Activated CD8-positive, alpha-beta T cell treated with anti-CD3 and anti-CD28 coated beads for 36 hours (primary cell): Measurements from ENCODE around the gene FAM78A. TPM values are rescaled to one million over a fixed set of nuclear protein-coding genes. Genes with fewer than 3 reads are reported as not detected.
"Not testable (repeated sequence)": the region's sequence is repeated elsewhere in the genome, so short reads cannot be mapped to it uniquely, and the experiment has no call there.

Experiments
- ATAC-seq: fragments of 200-7000 bp; cut with Tn5 transposase; one replicate; pipeline ENCODE4 v1.10.0; 2021; ENCODE audit warnings: mild to moderate bottlenecking, moderate library complexity
- CTCF ChIA-PET: fragments of 350-600 bp; sonication (Branson Sonifier 250); formaldehyde crosslinking; loops from one replicate; lab custom pipeline; 2021; ENCODE audit warnings: antibody characterized with exemption; lab: Charles Lee
- POLR2A ChIA-PET: fragments of 350-600 bp; sonication (Branson Sonifier 250); formaldehyde crosslinking; loops from one replicate; lab custom pipeline; 2021; ENCODE audit warnings: antibody characterized with exemption; lab: Charles Lee
- DNase-seq: peaks from one replicate; pipeline ENCODE4 v3.0.0-alpha.2; 2020
- H3K27ac Mint-ChIP-seq: one replicate; pipeline ENCODE4 v1.8.0; 2021; ENCODE audit warnings: mild to moderate bottlenecking, mixed read lengths
- H3K27me3 Mint-ChIP-seq: one replicate; pipeline ENCODE4 v1.8.0; 2021; ENCODE audit warnings: mixed read lengths
- H3K36me3 Mint-ChIP-seq: one replicate; pipeline ENCODE4 v1.8.0; 2021; ENCODE audit warnings: low read depth, mixed read lengths
- H3K4me1 Mint-ChIP-seq: one replicate; pipeline ENCODE4 v1.8.0; 2021; ENCODE audit warnings: low read depth, mixed read lengths
- H3K4me3 Mint-ChIP-seq: one replicate; pipeline ENCODE4 v1.8.0; 2021; ENCODE audit warnings: mild to moderate bottlenecking, moderate library complexity, mixed read lengths
- H3K9me3 Mint-ChIP-seq: one replicate; pipeline ENCODE4 v1.8.0; 2021; ENCODE audit warnings: mixed read lengths
- CTCF ChIP-seq: fragments of 200-600 bp; IDR thresholded peaks from one replicate; pipeline ENCODE4 v1.8.0; 2022; ENCODE audit warnings: antibody characterized with exemption, mild to moderate bottlenecking
- intact Hi-C: fragments of 100-400 bp; cut with micrococcal nuclease; formaldehyde crosslinking; loops from one replicate; pipeline ENCODE4 v1.10.0; 2022
- total RNA-seq, 2 experiments: library from RNA; stranded (reverse); gene quantifications; one replicate each; pipeline ENCODE4 v1.2.3, GENCODE V29; 2021

Gene FAM78A
- total RNA-seq, 2 experiments from 2014 or later = 36.2 to 39.8 TPM

- intact Hi-C loops = loop anchor here (10.0 kb wide), 1 partner anchor 481 kb away; no protein-coding TSS in a partner anchor
- Mint-ChIP-seq H3K9me3 (no peaks in the 10 kb centered on the region), H3K4me1 (peaks cover 51% of the 10 kb centered on the region), H3K36me3 (peaks cover 5% of the 10 kb centered on the region), H3K27ac (peak overlapping the region; percentile 90), H3K27me3 (no peaks in the 10 kb centered on the region), H3K4me3 (peak overlapping the region; percentile 30)
- CTCF ChIA-PET = interaction anchor here (1.0 to 5.2 kb wide), 4 partner anchors 16 to 83 kb away, joined by 3 to 29 read pairs (median 10); partner anchors contain the start of gene FAM78A
- no peak for TF ChIP-seq CTCF
- POLR2A ChIA-PET = interaction anchor here (1.1 to 11.5 kb wide), 3 partner anchors 16 to 247 kb away, joined by 3 to 310 read pairs (median 46); partner anchors contain the start of gene FAM78A
- ATAC-seq (no peak), DNase-seq (no peak)
Measured at GRCh38 chr9:131253891-131254491, 22.3 kb downstream of the FAM78A start.

GRCh38 chr9:131252120-131252519, 24.2 kb downstream of the FAM78A start:
- no peak for TF ChIP-seq CTCF
- H3K4me3 Mint-ChIP-seq = peak overlapping the region; percentile 70
- no peaks in the 10 kb centered on the region for H3K27me3 Mint-ChIP-seq
- no peaks in the 10 kb centered on the region for H3K9me3 Mint-ChIP-seq
- intact Hi-C loops = loop anchor here (10.0 kb wide), 1 partner anchor 483 kb away; no protein-coding TSS in a partner anchor
- peaks cover 38% of the 10 kb centered on the region for H3K4me1 Mint-ChIP-seq
- ChIA-PET POLR2A (interaction anchor here (0.9 to 11.5 kb wide), 7 partner anchors 9 to 154 kb away, joined by 3 to 310 read pairs (median 3); partner anchors contain the start of gene FAM78A), CTCF (interaction anchor here (1.1 to 3.0 kb wide), 5 partner anchors 14 to 84 kb away, joined by 3 to 16 read pairs (median 5); partner anchors contain the start of gene FAM78A)
- no peak for ATAC-seq
- DNase-seq = no peak
- H3K36me3 Mint-ChIP-seq = peaks cover 5% of the 10 kb centered on the region
- H3K27ac Mint-ChIP-seq = peak overlapping the region; percentile 90

GRCh38 chr9:131246618-131247017, 29.7 kb downstream of the FAM78A start:
- POLR2A ChIA-PET = no interaction called here

GRCh38 chr9:131244331-131244730, 32.0 kb downstream of the FAM78A start:
- H3K4me3 Mint-ChIP-seq, H3K36me3 Mint-ChIP-seq, intact Hi-C loops, CTCF ChIA-PET, H3K27me3 Mint-ChIP-seq, H3K27ac Mint-ChIP-seq, H3K4me1 Mint-ChIP-seq, DNase-seq, ATAC-seq, H3K9me3 Mint-ChIP-seq: not testable (repeated sequence)
- POLR2A ChIA-PET = interaction anchor here (0.6 kb wide), 1 partner anchor 31 kb away, joined by 3 read pairs; no protein-coding TSS in a partner anchor

More at GRCh38 chr9:131246618-131247017, 29.7 kb downstream of the FAM78A start:
- intact Hi-C loops = no loop called here
- no peaks in the 10 kb centered on the region for H3K36me3 Mint-ChIP-seq
- ATAC-seq = no peak
- H3K27ac Mint-ChIP-seq = no peak overlapping the region
- no peaks in the 10 kb centered on the region for H3K27me3 Mint-ChIP-seq
- H3K9me3 Mint-ChIP-seq = peaks cover 3% of the 10 kb centered on the region
- TF ChIP-seq CTCF = no peak
- peaks cover under 1% of the 10 kb centered on the region for H3K4me1 Mint-ChIP-seq
- no peak overlapping the region for H3K4me3 Mint-ChIP-seq
- CTCF ChIA-PET = interaction anchor here (3.4 kb wide), 1 partner anchor 90 kb away, joined by 12 read pairs; no protein-coding TSS in a partner anchor
- DNase-seq = no peak

GRCh38 chr9:131240047-131240921, 36.0 kb downstream of the FAM78A start:
- TF ChIP-seq CTCF = no peak
- peaks cover 28% of the 10 kb centered on the region for H3K4me1 Mint-ChIP-seq
- ATAC-seq = no peak
- no peak overlapping the region for H3K27ac Mint-ChIP-seq
- intact Hi-C loops = no loop called here
- ChIA-PET CTCF (interaction anchor here (3.3 kb wide), 1 partner anchor 96 kb away, joined by 17 read pairs; no protein-coding TSS in a partner anchor), POLR2A (interaction anchor here (4.6 to 6.5 kb wide), 3 partner anchors 10 to 32 kb away, joined by 33 to 74 read pairs (median 46); no protein-coding TSS in a partner anchor)
- H3K36me3 Mint-ChIP-seq = peaks cover 2% of the 10 kb centered on the region
- DNase-seq = no peak
- no peak overlapping the region for H3K4me3 Mint-ChIP-seq
- peaks cover 3% of the 10 kb centered on the region for H3K9me3 Mint-ChIP-seq
- H3K27me3 Mint-ChIP-seq = no peaks in the 10 kb centered on the region
